SK-N-SH treated with all-trans-retinoic acid at 6 μM for 48 hours (cell line): Measurements from ENCODE around the gene ZFAND5.

Experiments used
- ARNTL ChIP-seq: fragments of 450-650 bp; formaldehyde crosslinking; IDR thresholded peaks from 2 replicates; pipeline ENCODE4 v1.5.0; 2020; ENCODE audit warnings: low read depth, mild to moderate bottlenecking, moderate library complexity, borderline replicate concordance
- CSDC2 ChIP-seq: fragments of 250-450 bp; sonication (Bioruptor Pico); IDR thresholded peaks from 2 replicates; pipeline ENCODE4 v1.5.0; 2020; ENCODE audit warnings: mild to moderate bottlenecking, moderate library complexity
- ESRRG ChIP-seq: fragments of 250-450 bp; sonication (Bioruptor Pico); IDR thresholded peaks from 2 replicates; pipeline ENCODE4 v1.6.1; 2021; ENCODE audit warnings: mild to moderate bottlenecking
- GLIS3 ChIP-seq: fragments of 250-450 bp; sonication (Bioruptor Pico); IDR thresholded peaks from 2 replicates; pipeline ENCODE4 v1.5.0; 2020; ENCODE audit warnings: mild to moderate bottlenecking, moderate library complexity
- ISL1 ChIP-seq: fragments of 250-450 bp; sonication (Bioruptor Pico); IDR thresholded peaks from 2 replicates; pipeline ENCODE4 v2.1.2; 2022; ENCODE audit warnings: mild to moderate bottlenecking, moderate library complexity
- PATZ1 ChIP-seq: fragments of 250-450 bp; sonication (Bioruptor Pico); IDR thresholded peaks from 2 replicates; pipeline ENCODE4 v1.8.0; 2020; ENCODE audit warnings: mild to moderate bottlenecking, moderate library complexity, borderline replicate concordance
- RARB ChIP-seq: fragments of 250-450 bp; sonication (Bioruptor Pico); IDR thresholded peaks from 2 replicates; pipeline ENCODE4 v1.8.0; 2021; ENCODE audit warnings: mild to moderate bottlenecking, moderate library complexity
- SNAI2 ChIP-seq: fragments of 250-450 bp; sonication (Bioruptor Pico); IDR thresholded peaks from 2 replicates; pipeline ENCODE4 v1.5.0; 2020; ENCODE audit warnings: mild to moderate bottlenecking, moderate library complexity
- TSHZ2 ChIP-seq: fragments of 250-450 bp; sonication (Bioruptor Pico); IDR thresholded peaks from 2 replicates; pipeline ENCODE4 v1.5.0; 2020; ENCODE audit warnings: mild to moderate bottlenecking, moderate library complexity
- ZFP3 ChIP-seq: fragments of 250-450 bp; sonication (Bioruptor Pico); IDR thresholded peaks from 2 replicates; pipeline ENCODE4 v1.5.0; 2020; ENCODE audit warnings: mild to moderate bottlenecking, moderate library complexity
- ZNF70 ChIP-seq: fragments of 450-650 bp; formaldehyde crosslinking; IDR thresholded peaks from 2 replicates; pipeline ENCODE4 v1.5.0; 2020; ENCODE audit warnings: mild to moderate bottlenecking, moderate library complexity
- ZNF8 ChIP-seq: fragments of 450-650 bp; formaldehyde crosslinking; IDR thresholded peaks from 2 replicates; pipeline ENCODE4 v1.5.0; 2020; ENCODE audit warnings: mild to moderate bottlenecking, moderate library complexity

GRCh38 chr9:72362118-72362531, 2.9 kb downstream of the ZFAND5 start:
- no peak for TF ChIP-seq CSDC2
- no peak for TF ChIP-seq RARB (CRISPR knock-in tag)
- no peak for TF ChIP-seq ESRRG
- TF ChIP-seq ISL1 (CRISPR knock-in tag) = no peak
- no peak for TF ChIP-seq ZFP3 (CRISPR knock-in tag)
- TF ChIP-seq GLIS3 (CRISPR knock-in tag) = no peak
- TF ChIP-seq PATZ1 = no peak
- TF ChIP-seq ZNF70 (CRISPR knock-in tag) = no peak
- TF ChIP-seq TSHZ2 (CRISPR knock-in tag) = no peak
- no peak for TF ChIP-seq SNAI2 (CRISPR knock-in tag)
- no peak for TF ChIP-seq ARNTL
- no peak for TF ChIP-seq ZNF8
